ENCODE results near the gene ATP8A1.

Gene ATP8A1

GRCh38 chr4:42554072-42554471 lies 102.8 kb downstream of the ATP8A1 start:
- no peak for TF ChIP-seq CTCF (IDR thresholded peaks at IDR 0.05; ENCODE audit: low read depth, low read length)
- DNase-seq (ENCODE audit: extremely low read depth, low read depth) = no peak

DNA sequence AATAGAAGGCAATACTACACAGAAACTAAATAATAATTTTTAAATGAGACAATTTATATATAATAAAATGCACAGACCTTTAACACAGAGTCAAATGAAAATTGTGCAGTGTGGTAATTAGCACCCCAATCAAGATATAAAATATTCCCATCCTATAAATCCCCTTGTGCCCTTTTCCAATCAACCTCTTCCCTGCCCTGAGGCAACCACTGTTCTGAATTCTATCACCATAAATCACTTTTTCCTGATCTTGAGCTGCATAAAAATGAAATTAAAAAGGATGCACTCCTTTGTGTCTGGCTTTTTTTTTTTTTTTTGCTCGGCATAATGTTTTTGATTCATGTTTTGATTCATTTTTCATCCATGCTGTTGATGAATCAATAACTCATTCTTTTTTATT lies 107.0 kb downstream of the ATP8A1 start:
- no peak for TF ChIP-seq CTCF (IDR thresholded peaks at IDR 0.05; ENCODE audit: low read depth, low read length)
- DNase-seq (ENCODE audit: extremely low read depth, low read depth) = no peak

- DNase-seq (ENCODE audit: extremely low read depth, low read depth) = no peak
- TF ChIP-seq CTCF (IDR thresholded peaks at IDR 0.05; ENCODE audit: low read depth, low read length) = no peak
Measured at GRCh38 chr4:42547805-42548204, 109.1 kb downstream of the ATP8A1 start.

GRCh38 chr4:42543762-42544161 lies 113.1 kb downstream of the ATP8A1 start:
- no peak for TF ChIP-seq CTCF (IDR thresholded peaks at IDR 0.05; ENCODE audit: low read depth, low read length)
- DNase-seq (ENCODE audit: extremely low read depth, low read depth) = no peak

GRCh38 chr4:42543126-42543525 lies 113.8 kb downstream of the ATP8A1 start:
- TF ChIP-seq CTCF (IDR thresholded peaks at IDR 0.05; ENCODE audit: low read depth, low read length) = no peak

GRCh38 chr4:42541647-42542046 lies 115.3 kb downstream of the ATP8A1 start:
- TF ChIP-seq CTCF (IDR thresholded peaks at IDR 0.05; ENCODE audit: low read depth, low read length) = no peak
- no peak for DNase-seq (ENCODE audit: extremely low read depth, low read depth)

More at GRCh38 chr4:42543126-42543525, 113.8 kb downstream of the ATP8A1 start:
- no peak for DNase-seq (ENCODE audit: extremely low read depth, low read depth)

GRCh38 chr4:42533042-42533441 lies 123.9 kb downstream of the ATP8A1 start:
- no peak for TF ChIP-seq CTCF (IDR thresholded peaks at IDR 0.05; ENCODE audit: low read depth, low read length)

More at GRCh38 chr4:42533042-42533441, 123.9 kb downstream of the ATP8A1 start:
- no peak for DNase-seq (ENCODE audit: extremely low read depth, low read depth)

All from AG09319 (cell line).